Stomach (tissue), 9 donors: Measurements from ENCODE around the gene CELSR1. TPM values are rescaled to one million over a fixed set of nuclear protein-coding genes. Genes with fewer than 3 reads are reported as not detected.

Experiments
- DNase-seq, 2 donors: peaks; one replicate each; pipeline versions ENCODE4 v3.0.0 to v3.0.0-alpha.2; 2013 to 2019
- H3K27ac ChIP-seq, 5 donors: fragments of 200-600 bp in 4 of 5; sonication (generic) in 4 of 5; one replicate each; pipeline ENCODE4 v1.5.1; 2013 to 2019; ENCODE audit warnings: mild to moderate bottlenecking in 1 of 5, moderate library complexity in 1 of 5
- H3K27me3 ChIP-seq, 3 donors: fragments of 200-600 bp; sonication (generic); one replicate each; pipeline ENCODE4 v1.5.1; 2017 to 2019; ENCODE audit warnings: mixed run types in 1 of 3
- H3K36me3 ChIP-seq, 4 donors: fragments of 200-600 bp; sonication (generic); 1 replicate in 3 of 4; 2 replicates in 1 of 4; pipeline ENCODE4 v1.5.1; 2016 to 2019
- H3K4me1 ChIP-seq, 4 donors: fragments of 200-600 bp; sonication (generic); one replicate each; pipeline ENCODE4 v1.5.1; 2016 to 2019
- H3K4me3 ChIP-seq, 4 donors: fragments of 200-600 bp; sonication (generic) in 3 of 4; one replicate each; pipeline ENCODE4 v1.5.1; 2016 to 2019; ENCODE audit warnings: mild to moderate bottlenecking in 1 of 4
- H3K9me3 ChIP-seq, 4 donors: fragments of 200-600 bp; sonication (generic); one replicate each; pipeline ENCODE4 v1.5.1; 2016 to 2019
- CTCF ChIP-seq, 7 experiments: fragments of 450-650 bp in 4 of 7; fragments of 200-600 bp in 3 of 7; sonication (generic) in 3 of 7; IDR thresholded peaks; one replicate each; pipeline ENCODE4 v1.5.1; 2016 to 2019; ENCODE audit warnings: antibody characterized with exemption in 7 of 7, control low read depth in 2 of 7, mild to moderate bottlenecking in 1 of 7
- EP300 ChIP-seq: sonication (generic); formaldehyde crosslinking; IDR thresholded peaks from one replicate; pipeline ENCODE4 v1.6.1; 2017; ENCODE audit warnings: antibody characterized with exemption
- POLR2A ChIP-seq, 4 donors: fragments of 450-650 bp; IDR thresholded peaks; one replicate each; pipeline ENCODE4 v1.6.1; 2016; ENCODE audit warnings: antibody characterized with exemption in 4 of 4, control low read depth in 2 of 4, mild to moderate bottlenecking in 1 of 4, moderate library complexity in 1 of 4
- POLR2AphosphoS5 ChIP-seq, 3 donors: sonication (generic); formaldehyde crosslinking; IDR thresholded peaks; one replicate each; pipeline ENCODE4 v1.6.1; 2016; ENCODE audit warnings: antibody characterized with exemption in 3 of 3
- WGBS, 5 donors: extraction: QIAGEN DNeasy Blood & Tissue Kit in 3 of 5; methylation state at CpG; one replicate each; pipeline versions ENCODE4 v1.1.5 to v1.1.7; 2013 to 2018; 5-methylcytosine and 5-hydroxymethylcytosine counted together
- intact Hi-C: fragments of 100-400 bp; cut with DNase I; formaldehyde crosslinking; loops from one replicate; pipeline ENCODE4 v1.15.1; 2023; ENCODE audit warnings: low total_unique reads
- polyA plus RNA-seq, 3 donors: library from polyadenylated mRNA; stranded (reverse); fragments of 200-250 nt; gene quantifications; one replicate each; pipeline ENCODE4 v1.2.3, GENCODE V29; 2013
- total RNA-seq, 5 donors: library from RNA; depleted of rRNA; stranded (reverse); fragments of >200 nt; gene quantifications; one replicate each; pipeline versions ENCODE4 v1.1.0 to v1.2.3, GENCODE V29; 2014 to 2016
- donor health status: healthy with polysubstance abuse.
- donor health status: Bipolar disorder and iron deficiency.
- donor health status: healthy.

The CELSR1 gene
- total and polyA plus RNA-seq, 8 donors = 0.29 to 78.2 (median 13.4) TPM

GRCh38 chr22:46381142-46381541, 156.3 kb downstream of the CELSR1 start:
- intact Hi-C loops = no loop called here
- peaks cover 29 to 44% (median 39%) of the 10 kb centered on the region in 4 donors for H3K4me1 ChIP-seq
- WGBS, 5 donors = 29 to 38% (median 35%) methylated on average over 5 of the region's 5 CpGs
- H3K27me3 ChIP-seq = no peaks in the 10 kb centered on the region
- peaks cover 3 to 4% (median 4%) of the 10 kb centered on the region in 4 donors for H3K9me3 ChIP-seq
- DNase-seq = no peak
- no peak overlapping the region for H3K27ac ChIP-seq
- no peak for TF ChIP-seq POLR2A (IDR thresholded peaks at IDR 0.05)
- no peak overlapping the region for H3K4me3 ChIP-seq
- peaks cover 0 to 7% (median 0%) of the 10 kb centered on the region in 4 donors for H3K36me3 ChIP-seq

- no peaks in the 10 kb centered on the region for H3K27me3 ChIP-seq
- peaks cover 33 to 48% (median 41%) of the 10 kb centered on the region in 4 donors for H3K4me1 ChIP-seq
- TF ChIP-seq POLR2A (IDR thresholded peaks at IDR 0.05) = no peak
- TF ChIP-seq POLR2AphosphoS5 (IDR thresholded peaks at IDR 0.05) = no peak
- TF ChIP-seq CTCF (IDR thresholded peaks at IDR 0.05) = no peak
- TF ChIP-seq EP300 = no peak
- peaks cover 0 to 7% (median 0%) of the 10 kb centered on the region in 4 donors for H3K36me3 ChIP-seq
- no peak overlapping the region for H3K4me3 ChIP-seq
- H3K27ac ChIP-seq = peak overlapping the region; percentile 79 to 88 (median 84)
- intact Hi-C loops = no loop called here
- 80 to 90% (median 87%) methylated on average over 13 to 17 of the region's 17 CpGs for WGBS, 5 donors
- no peak for DNase-seq
- H3K9me3 ChIP-seq = peaks cover 5 to 10% (median 7%) of the 10 kb centered on the region in 4 donors
These were observed 156.8 kb downstream of the CELSR1 start for GRCh38 chr22:46380581-46380980.

GRCh38 chr22:46380069-46380468, 157.4 kb downstream of the CELSR1 start:
- Histone ChIP-seq H3K27ac (peak overlapping the region; percentile 79 to 88 (median 84)), H3K4me1 (peaks cover 35 to 50% (median 43%) of the 10 kb centered on the region in 4 donors), H3K4me3 (peak overlapping the region in 1 of 4 donors; percentile 8), H3K36me3 (peaks cover 0 to 7% (median 0%) of the 10 kb centered on the region in 4 donors), H3K27me3 (no peaks in the 10 kb centered on the region), H3K9me3 (peaks cover 5 to 10% (median 7%) of the 10 kb centered on the region in 4 donors)
- 42 to 69% (median 55%) methylated on average over 15 to 19 of the region's 19 CpGs for WGBS, 5 donors
- no peak for DNase-seq
- TF ChIP-seq EP300 (no peak), CTCF (IDR thresholded peaks at IDR 0.05) (no peak), POLR2A (IDR thresholded peaks at IDR 0.05) (no peak), POLR2AphosphoS5 (IDR thresholded peaks at IDR 0.05) (no peak)
- intact Hi-C loops = no loop called here

- peak; percentile 63 to 76 for DNase-seq
- H3K4me1 ChIP-seq = peaks cover 43 to 58% (median 49%) of the 10 kb centered on the region in 4 donors
- H3K9me3 ChIP-seq = peaks cover 5 to 10% (median 7%) of the 10 kb centered on the region in 4 donors
- WGBS, 5 donors = 42 to 66% (median 46%) methylated on average over 24 to 29 of the region's 29 CpGs
- peaks cover 0 to 7% (median 0%) of the 10 kb centered on the region in 3 donors for H3K27me3 ChIP-seq
- H3K27ac ChIP-seq = peak overlapping the region; percentile 79 to 88 (median 84)
- H3K4me3 ChIP-seq = peak overlapping the region in 2 of 4 donors; percentile 8 to 18
- peaks cover 0 to 1% (median 0%) of the 10 kb centered on the region in 4 donors for H3K36me3 ChIP-seq
- no peak for TF ChIP-seq CTCF (IDR thresholded peaks at IDR 0.05)
- no peak for TF ChIP-seq POLR2A (IDR thresholded peaks at IDR 0.05)
- intact Hi-C loops = no loop called here
These were observed 158.1 kb downstream of the CELSR1 start for GRCh38 chr22:46379066-46379930.
